ENCODE measurements around the gene ME3. TPM values are rescaled to one million over a fixed set of nuclear protein-coding genes. Genes with fewer than 3 reads are reported as not detected.
A peak's percentile ranks its signal among the peaks of the same experiment; 100 is the strongest.

The ME3 gene
- total RNA-seq, 3 donors from 2014 or later (not counting 1 experiment from before 2014, with no cell fraction given), result 5.2 to 7.5 (median 6.9) TPM

DNA sequence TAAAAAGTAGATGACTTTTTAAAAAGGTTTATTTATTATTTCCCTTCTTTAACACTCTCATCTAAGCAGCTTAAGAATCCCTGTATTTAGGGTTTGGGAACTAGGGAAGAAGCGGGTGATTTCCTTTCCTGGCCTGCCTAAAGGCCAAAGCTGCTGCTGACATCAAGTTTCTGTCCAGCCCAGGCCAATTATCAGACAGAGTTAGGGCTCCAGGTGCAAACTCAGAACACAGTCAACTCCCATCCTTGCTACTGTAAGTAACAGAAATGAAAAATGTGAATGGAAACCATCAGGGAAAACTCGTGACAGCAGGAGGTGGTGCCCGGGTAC is 188.8 kb downstream of the ME3 start:
- H3K36me3 Mint-ChIP-seq, result peaks cover 13% of the 10 kb centered on the region
- H3K4me3 ChIP-seq (ENCODE audit: low read length), result no peak overlapping the region
- 96% methylated on average over 3 of the region's 3 CpGs for WGBS (ENCODE audit: insufficient coverage)
- no peak for DNase-seq
- H3K9me3 Mint-ChIP-seq, result no peaks in the 10 kb centered on the region
- peaks cover 40 to 50% of the 10 kb centered on the region in 2 donors for H3K4me1 Mint-ChIP-seq
- intact Hi-C loops (cut with micrococcal nuclease), result no loop called here
- ATAC-seq, result no peak
- peaks cover 33% of the 10 kb centered on the region for H3K4me1 ChIP-seq (ENCODE audit: control insufficient read depth, insufficient read depth, low read length)
- no peaks in the 10 kb centered on the region for H3K27me3 ChIP-seq (ENCODE audit: control insufficient read depth, insufficient read depth, low read length)
- H3K27ac Mint-ChIP-seq, result no peak overlapping the region
- no peak overlapping the region for H3K4me3 Mint-ChIP-seq
- TF ChIP-seq CTCF (IDR thresholded peaks at IDR 0.05), result no peak
- no peaks in the 10 kb centered on the region for H3K36me3 ChIP-seq (ENCODE audit: control insufficient read depth, insufficient read depth, low read length)
- peaks cover 21 to 34% of the 10 kb centered on the region in 2 donors for H3K27me3 Mint-ChIP-seq (ENCODE audit: low read depth in 2 of 2)
- no peak overlapping the region for H3K27ac ChIP-seq (ENCODE audit: low read length)
- H3K9me3 ChIP-seq (ENCODE audit: control insufficient read depth, insufficient read depth, low read length), result no peaks in the 10 kb centered on the region

GRCh38 chr11:86482692-86483091 is 189.7 kb downstream of the ME3 start:
- DNase-seq, result no peak
- 91% methylated on average over 2 of the region's 2 CpGs for WGBS (ENCODE audit: insufficient coverage)
- no peak for TF ChIP-seq CTCF (IDR thresholded peaks at IDR 0.05)

GRCh38 chr11:86481399-86481798 is 191.0 kb downstream of the ME3 start:
- Histone ChIP-seq H3K4me1 (ENCODE audit: control insufficient read depth, insufficient read depth, low read length) (peaks cover 11% of the 10 kb centered on the region), H3K36me3 (ENCODE audit: control insufficient read depth, insufficient read depth, low read length) (no peaks in the 10 kb centered on the region), H3K27ac (ENCODE audit: low read length) (no peak overlapping the region), H3K9me3 (ENCODE audit: control insufficient read depth, insufficient read depth, low read length) (no peaks in the 10 kb centered on the region), H3K4me3 (ENCODE audit: low read length) (no peak overlapping the region), H3K27me3 (ENCODE audit: control insufficient read depth, insufficient read depth, low read length) (no peaks in the 10 kb centered on the region)
- Mint-ChIP-seq H3K4me1 (peaks cover 18 to 28% of the 10 kb centered on the region in 2 donors), H3K9me3 (no peaks in the 10 kb centered on the region), H3K27ac (no peak overlapping the region), H3K4me3 (no peak overlapping the region), H3K36me3 (peaks cover 13% of the 10 kb centered on the region), H3K27me3 (ENCODE audit: low read depth in 2 of 2) (peaks cover 19 to 30% of the 10 kb centered on the region in 2 donors)
- 80% methylated on average over 1 of the region's 1 CpG for WGBS (ENCODE audit: insufficient coverage)
- no peak for DNase-seq
- intact Hi-C loops (cut with micrococcal nuclease), result no loop called here
- TF ChIP-seq CTCF (IDR thresholded peaks at IDR 0.05), result no peak
- ATAC-seq, result no peak

More at GRCh38 chr11:86482692-86483091, 189.7 kb downstream of the ME3 start:
- Mint-ChIP-seq H3K27me3 (ENCODE audit: low read depth in 2 of 2) (peaks cover 19 to 30% of the 10 kb centered on the region in 2 donors), H3K4me3 (no peak overlapping the region), H3K9me3 (no peaks in the 10 kb centered on the region), H3K27ac (peak overlapping the region in 1 of 2 donors; percentile 23), H3K36me3 (peaks cover 13% of the 10 kb centered on the region), H3K4me1 (peaks cover 31 to 41% of the 10 kb centered on the region in 2 donors)
- H3K4me3 ChIP-seq (ENCODE audit: low read length), result no peak overlapping the region
- no peaks in the 10 kb centered on the region for H3K9me3 ChIP-seq (ENCODE audit: control insufficient read depth, insufficient read depth, low read length)
- peaks cover 24% of the 10 kb centered on the region for H3K4me1 ChIP-seq (ENCODE audit: control insufficient read depth, insufficient read depth, low read length)
- H3K27ac ChIP-seq (ENCODE audit: low read length), result no peak overlapping the region
- H3K36me3 ChIP-seq (ENCODE audit: control insufficient read depth, insufficient read depth, low read length), result no peaks in the 10 kb centered on the region
- ATAC-seq, result no peak
- intact Hi-C loops (cut with micrococcal nuclease), result no loop called here
- no peaks in the 10 kb centered on the region for H3K27me3 ChIP-seq (ENCODE audit: control insufficient read depth, insufficient read depth, low read length)

DNA sequence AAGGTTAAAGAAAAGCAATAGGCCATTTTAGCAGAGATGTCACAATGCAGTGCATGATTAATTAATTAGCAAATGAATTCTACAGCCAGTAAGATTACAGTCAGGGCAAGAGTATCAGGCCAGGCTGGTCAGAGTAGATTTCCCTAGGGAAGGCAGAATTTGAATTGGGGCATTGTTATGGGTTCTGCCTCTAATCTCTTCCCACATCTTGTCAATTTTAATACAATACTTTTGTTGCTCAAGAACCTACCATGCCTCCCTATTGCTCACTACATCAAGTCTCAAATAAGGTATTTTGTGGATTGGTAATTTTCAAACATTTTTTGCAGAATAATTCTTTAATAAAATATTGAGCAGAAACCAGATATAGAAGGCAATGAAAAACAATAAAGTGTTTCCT is 194.1 kb downstream of the ME3 start:
- H3K27me3 Mint-ChIP-seq (ENCODE audit: low read depth in 2 of 2), result peaks cover 13 to 23% of the 10 kb centered on the region in 2 donors
- intact Hi-C loops (cut with micrococcal nuclease), result no loop called here
- no peaks in the 10 kb centered on the region for H3K9me3 Mint-ChIP-seq
- Histone ChIP-seq H3K27me3 (ENCODE audit: control insufficient read depth, insufficient read depth, low read length) (no peaks in the 10 kb centered on the region), H3K36me3 (ENCODE audit: control insufficient read depth, insufficient read depth, low read length) (no peaks in the 10 kb centered on the region), H3K9me3 (ENCODE audit: control insufficient read depth, insufficient read depth, low read length) (no peaks in the 10 kb centered on the region), H3K4me1 (ENCODE audit: control insufficient read depth, insufficient read depth, low read length) (no peaks in the 10 kb centered on the region), H3K27ac (ENCODE audit: low read length) (no peak overlapping the region), H3K4me3 (ENCODE audit: low read length) (no peak overlapping the region)
- no peak overlapping the region for H3K4me3 Mint-ChIP-seq
- TF ChIP-seq CTCF (IDR thresholded peaks at IDR 0.05), result no peak
- no peak overlapping the region for H3K27ac Mint-ChIP-seq
- no peak for DNase-seq
- H3K4me1 Mint-ChIP-seq, result peaks cover 9 to 13% of the 10 kb centered on the region in 2 donors
- peaks cover 13% of the 10 kb centered on the region for H3K36me3 Mint-ChIP-seq
- ATAC-seq, result no peak
